Stimulated activated CD4-positive, alpha-beta T cell treated with anti-CD3 and anti-CD28 coated beads, TNF-alpha, amount 100 ng/mL, for 24 hours (primary cell): Measurements from ENCODE around the gene SCG2.

Experiments used
- DNase-seq, 3 experiments: peaks; one replicate each; pipeline ENCODE4 v3.0.0-alpha.2; 2020; ENCODE audit warnings: low read depth in 3 of 3

SCG2 gene

GRCh38 chr2:223570784-223571183 lies 31.4 kb downstream of the SCG2 start:
- DNase-seq: no peak

- DNase-seq: no peak
Measured at GRCh38 chr2:223566396-223566795, 35.8 kb downstream of the SCG2 start.

- DNase-seq: no peak
Measured at GRCh38 chr2:223563462-223563861, 38.7 kb downstream of the SCG2 start.

- DNase-seq: no peak
Measured at GRCh38 chr2:223562078-223562477, 40.1 kb downstream of the SCG2 start.

- no peak for DNase-seq
Measured at GRCh38 chr2:223560749-223561435, 41.3 kb downstream of the SCG2 start.

- DNase-seq: no peak
Measured at GRCh38 chr2:223558970-223559369, 43.2 kb downstream of the SCG2 start.

GRCh38 chr2:223554923-223555322 lies 47.2 kb downstream of the SCG2 start:
- DNase-seq: no peak

GRCh38 chr2:223549215-223549614 lies 52.9 kb downstream of the SCG2 start:
- DNase-seq: no peak

- no peak for DNase-seq
Measured at GRCh38 chr2:223548194-223548593, 54.0 kb downstream of the SCG2 start.
